GM20431 (cell line): Measurements from ENCODE around the gene SSH2.
"Not testable (repeated sequence)": the region's sequence is repeated elsewhere in the genome, so short reads cannot be mapped to it uniquely, and the experiment has no call there.

ENCODE experiments used
- in situ Hi-C: fragments of 300-500 bp; cut with MseI, MboI; formaldehyde crosslinking; loops from one replicate; pipeline ENCODE4 v1.15.0; 2020; ENCODE audit warnings: low sequenced_read_pairs; ENCODE audit not compliant: unreplicated experiment

SSH2 gene

GRCh38 chr17:29883497-29883896 lies 46.5 kb downstream of the SSH2 start:
- in situ Hi-C loops = no loop called here

- in situ Hi-C loops = no loop called here
Measured at GRCh38 chr17:29881256-29881655, 48.8 kb downstream of the SSH2 start.

- in situ Hi-C loops = no loop called here
Measured at GRCh38 chr17:29880031-29880430, 50.0 kb downstream of the SSH2 start.

GRCh38 chr17:29874931-29875596 lies 55.0 kb downstream of the SSH2 start:
- in situ Hi-C loops = no loop called here

GRCh38 chr17:29874358-29874757 lies 55.7 kb downstream of the SSH2 start:
- in situ Hi-C loops = not testable (repeated sequence)

GRCh38 chr17:29873476-29873875 lies 56.6 kb downstream of the SSH2 start:
- in situ Hi-C loops = no loop called here

GRCh38 chr17:29870836-29871465 lies 59.1 kb downstream of the SSH2 start:
- in situ Hi-C loops = no loop called here

GRCh38 chr17:29867643-29868181 lies 62.3 kb downstream of the SSH2 start:
- in situ Hi-C loops = no loop called here

GRCh38 chr17:29866746-29867404 lies 63.2 kb downstream of the SSH2 start:
- in situ Hi-C loops = no loop called here

- in situ Hi-C loops = no loop called here
Measured at GRCh38 chr17:29864615-29865014, 65.4 kb downstream of the SSH2 start.

- in situ Hi-C loops = not testable (repeated sequence)
Measured at GRCh38 chr17:29864123-29864522, 65.9 kb downstream of the SSH2 start.

- in situ Hi-C loops = no loop called here
Measured at GRCh38 chr17:29862951-29863350, 67.1 kb downstream of the SSH2 start.

GRCh38 chr17:29862127-29862526 lies 67.9 kb downstream of the SSH2 start:
- in situ Hi-C loops = no loop called here

GRCh38 chr17:29859445-29859844 lies 70.6 kb downstream of the SSH2 start:
- in situ Hi-C loops = not testable (repeated sequence)

GRCh38 chr17:29857823-29858222 lies 72.2 kb downstream of the SSH2 start:
- in situ Hi-C loops = no loop called here

GRCh38 chr17:29857105-29857504 lies 72.9 kb downstream of the SSH2 start:
- in situ Hi-C loops = not testable (repeated sequence)

GRCh38 chr17:29855686-29856085 lies 74.3 kb downstream of the SSH2 start:
- in situ Hi-C loops = no loop called here

- in situ Hi-C loops = no loop called here
Measured at GRCh38 chr17:29848737-29849136, 81.3 kb downstream of the SSH2 start.

- in situ Hi-C loops = no loop called here
Measured at GRCh38 chr17:29847527-29848400, 82.3 kb downstream of the SSH2 start.

GRCh38 chr17:29847118-29847517 lies 82.9 kb downstream of the SSH2 start:
- in situ Hi-C loops = no loop called here
